Activated CD4-positive, alpha-beta T cell treated with anti-CD3 and anti-CD28 coated beads, Interleukin-2, Interleukin-4, amounts not matched to agents 100 ng/mL and 50 ng/mL, durations not matched to agents 16 hours and 8 hours (primary cell): ENCODE data around the gene ZNF23.

Experiments
- DNase-seq: peaks from one replicate; pipeline ENCODE4 v3.0.0-alpha.2; 2020; ENCODE audit warnings: low spot score

The ZNF23 gene

GRCh38 chr16:71467810-71468209 lies 5.8 kb upstream of the ZNF23 start:
- DNase-seq = peak; percentile 7

DNA sequence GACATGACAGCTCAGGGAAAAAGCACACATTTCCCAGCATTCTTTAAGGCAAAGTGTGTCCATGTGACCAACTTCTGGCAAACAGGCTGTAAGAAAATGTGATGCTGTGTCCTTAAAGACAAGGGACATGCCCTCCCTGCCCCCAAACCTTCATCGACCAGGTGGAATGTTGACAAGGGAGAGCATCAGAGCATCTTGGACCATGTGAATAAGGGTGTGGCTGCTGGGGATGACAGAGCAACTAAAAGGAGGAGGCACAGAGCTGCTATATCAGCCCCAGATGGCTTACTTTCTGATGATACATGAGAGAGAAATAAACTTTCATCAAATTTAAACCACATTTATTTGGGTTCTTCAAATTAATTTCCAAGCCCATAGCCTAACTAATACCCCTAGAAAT lies 2.2 kb upstream of the ZNF23 start:
- no peak for DNase-seq

DNA sequence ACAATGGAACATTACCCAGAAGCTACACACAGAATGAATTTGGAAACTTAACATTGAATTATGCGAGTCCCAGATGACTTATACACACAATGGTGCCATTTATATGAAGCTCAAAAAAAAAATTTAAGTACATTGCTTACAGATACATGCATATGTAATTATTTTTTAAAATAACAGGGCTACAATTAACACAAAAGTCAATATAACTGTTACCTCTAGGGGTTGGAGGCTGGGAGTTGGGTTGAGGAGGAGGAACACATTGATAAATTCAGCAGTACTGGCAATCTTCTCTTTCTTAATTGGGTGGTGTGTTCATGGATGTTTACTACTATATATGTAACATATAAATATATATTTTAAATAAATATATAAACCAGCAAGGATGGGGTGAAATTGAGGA lies 1.1 kb downstream of the ZNF23 start:
- DNase-seq = no peak

GRCh38 chr16:71460236-71460635 lies 1.8 kb downstream of the ZNF23 start:
- no peak for DNase-seq

GRCh38 chr16:71459510-71459909 lies 2.5 kb downstream of the ZNF23 start:
- DNase-seq = no peak

GRCh38 chr16:71456801-71457200 lies 5.2 kb downstream of the ZNF23 start:
- DNase-seq = no peak

DNA sequence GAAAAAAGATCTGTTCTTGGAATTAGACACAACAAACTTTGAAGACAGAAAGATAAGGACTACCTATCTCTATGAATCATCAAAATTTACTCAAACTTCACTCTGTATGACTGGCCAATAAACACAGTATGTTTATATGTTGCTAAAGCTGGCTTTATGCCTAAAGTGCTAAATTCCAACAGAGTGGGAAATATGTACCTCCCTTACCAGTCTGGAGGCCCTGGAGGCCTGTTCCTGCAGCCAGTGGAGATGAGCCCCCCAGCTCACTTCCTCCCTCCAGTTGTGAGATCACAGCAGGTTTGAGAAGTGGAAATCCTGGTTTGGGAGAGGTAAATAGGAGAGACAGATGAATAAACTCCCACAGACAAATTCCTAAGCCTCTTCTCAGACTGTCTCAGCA lies 9.0 kb downstream of the ZNF23 start:
- no peak for DNase-seq

GRCh38 chr16:71449020-71449419 lies 13.0 kb downstream of the ZNF23 start:
- DNase-seq = no peak

GRCh38 chr16:71448274-71448866 lies 13.7 kb downstream of the ZNF23 start:
- no peak for DNase-seq

DNA sequence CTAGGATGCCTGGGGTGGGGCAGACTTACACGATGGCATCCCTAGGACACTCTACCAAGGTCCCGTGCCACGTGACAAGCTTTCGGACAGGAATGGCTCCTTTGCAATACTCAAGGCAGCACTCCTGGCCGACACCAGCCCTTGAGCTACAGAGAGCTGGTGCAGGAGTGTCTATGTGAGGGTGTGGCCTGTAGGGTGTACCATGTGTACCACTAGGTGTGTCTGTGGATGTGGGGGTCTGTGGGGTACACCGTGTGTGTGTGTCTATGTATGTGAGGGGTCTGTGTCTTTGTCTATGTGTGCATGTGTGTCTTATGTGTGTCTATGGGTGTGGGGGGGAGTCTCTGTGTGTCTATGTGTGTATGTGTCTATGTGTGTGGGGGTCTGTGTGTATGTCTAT lies 18.3 kb downstream of the ZNF23 start:
- DNase-seq = no peak

DNA sequence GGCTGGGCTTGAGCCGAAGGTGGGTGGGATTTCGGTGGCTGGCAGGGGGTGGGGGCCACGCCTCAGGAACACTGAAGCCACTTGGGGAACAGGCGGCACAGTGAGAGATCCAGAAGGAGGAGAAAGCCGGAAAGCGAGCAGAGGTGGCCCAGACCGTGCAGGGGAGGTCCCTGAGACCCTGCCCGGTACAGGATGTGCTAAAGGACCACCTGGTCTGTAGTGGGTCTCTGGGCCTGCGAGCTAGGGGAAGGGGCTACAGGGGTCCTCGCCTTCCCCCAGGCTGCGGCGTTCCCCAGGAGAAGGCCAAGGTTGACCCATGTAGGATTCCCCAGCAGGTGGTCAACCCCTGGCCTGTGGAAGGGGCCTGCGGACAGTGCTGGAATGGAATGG lies 20.0 kb downstream of the ZNF23 start, which contains the start of gene TLE7:
TLE7 (minus strand) TSS at position 4 of the 390 bp plus-strand sequence. CDS start 8,730 bp downstream, outside the sequence.
- DNase-seq = no peak

- DNase-seq = no peak
Observed at GRCh38 chr16:71441348-71442050, 20.5 kb downstream of the ZNF23 start.

DNA sequence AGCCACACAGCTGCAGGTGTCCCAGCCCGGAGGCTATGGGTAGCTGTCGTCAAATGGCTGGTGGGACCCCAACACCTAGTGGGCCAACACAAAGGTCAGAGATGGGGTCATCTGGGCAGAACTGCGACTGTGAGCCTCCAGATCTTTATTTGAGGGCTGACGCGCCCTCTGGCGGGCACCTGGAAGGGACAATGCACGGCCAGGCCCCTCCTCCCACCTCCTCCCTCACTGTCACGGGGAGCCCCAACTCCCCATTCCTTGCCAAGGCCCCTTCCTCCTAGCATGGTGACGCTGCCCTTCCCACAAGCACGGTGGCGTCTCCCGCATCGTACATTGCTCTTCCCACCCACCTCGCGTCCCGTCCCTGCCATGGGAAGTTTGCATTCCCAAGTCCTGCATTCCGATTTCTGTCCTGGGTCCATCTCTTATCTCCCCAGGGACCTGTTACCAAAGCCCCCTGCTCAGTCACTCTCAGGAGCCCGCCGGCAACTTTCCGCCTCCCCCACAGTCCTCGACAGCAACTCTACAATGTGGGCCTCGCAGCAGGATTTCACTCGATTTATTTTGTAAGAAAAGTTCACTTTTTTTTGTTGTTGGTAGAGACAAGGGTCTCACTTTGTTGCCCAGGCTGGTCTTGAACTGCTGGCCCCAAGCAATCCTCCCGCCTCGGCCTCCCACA lies 21.2 kb downstream of the ZNF23 start:
- DNase-seq = no peak

GRCh38 chr16:71439523-71439922 lies 22.5 kb downstream of the ZNF23 start:
- no peak for DNase-seq

GRCh38 chr16:71436473-71436872 lies 25.6 kb downstream of the ZNF23 start:
- DNase-seq = no peak

GRCh38 chr16:71432906-71433305 lies 29.1 kb downstream of the ZNF23 start:
- no peak for DNase-seq

DNA sequence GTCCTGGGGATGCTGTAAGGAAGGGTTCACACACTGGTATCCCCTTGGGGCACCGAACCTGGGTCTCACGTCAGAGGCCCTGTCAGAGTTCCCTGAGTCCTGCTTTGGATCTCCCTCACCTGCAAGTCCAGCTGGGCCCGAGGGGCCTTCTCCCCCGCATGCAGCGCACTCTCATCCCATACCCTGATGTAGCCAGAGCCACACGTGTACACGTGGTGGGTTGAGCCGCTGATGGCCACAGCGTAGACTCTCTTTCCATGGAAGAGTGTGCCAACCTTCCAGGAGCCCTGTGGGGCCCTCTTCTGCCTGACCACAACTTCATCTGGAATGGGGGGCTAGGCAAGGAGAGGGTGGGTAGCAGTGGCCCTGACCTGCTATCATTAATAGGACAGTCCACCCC lies 30.1 kb downstream of the ZNF23 start:
- no peak for DNase-seq

- no peak for DNase-seq
Observed at GRCh38 chr16:71431176-71431575, 30.9 kb downstream of the ZNF23 start.

DNA sequence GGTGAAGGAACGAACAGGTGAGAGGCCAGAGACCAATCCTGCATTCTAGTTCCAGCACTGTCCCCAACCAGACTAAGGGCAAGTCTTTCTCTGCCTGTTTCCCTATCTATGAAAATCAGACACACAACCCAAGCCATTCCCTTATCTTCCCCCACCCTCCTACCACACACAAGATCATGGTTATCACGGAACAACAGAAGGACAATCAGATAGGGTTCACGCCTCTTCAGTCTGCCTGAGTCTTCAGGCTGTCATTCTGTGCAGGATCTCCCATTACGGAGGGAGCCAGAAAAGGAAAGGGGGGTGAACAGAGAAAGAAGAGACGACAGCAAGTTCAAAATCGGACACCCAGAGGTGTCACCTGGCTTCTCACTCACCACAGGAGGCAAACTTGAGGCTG lies 31.3 kb downstream of the ZNF23 start:
- no peak for DNase-seq

GRCh38 chr16:71429581-71429980 lies 32.5 kb downstream of the ZNF23 start:
- DNase-seq = no peak

DNA sequence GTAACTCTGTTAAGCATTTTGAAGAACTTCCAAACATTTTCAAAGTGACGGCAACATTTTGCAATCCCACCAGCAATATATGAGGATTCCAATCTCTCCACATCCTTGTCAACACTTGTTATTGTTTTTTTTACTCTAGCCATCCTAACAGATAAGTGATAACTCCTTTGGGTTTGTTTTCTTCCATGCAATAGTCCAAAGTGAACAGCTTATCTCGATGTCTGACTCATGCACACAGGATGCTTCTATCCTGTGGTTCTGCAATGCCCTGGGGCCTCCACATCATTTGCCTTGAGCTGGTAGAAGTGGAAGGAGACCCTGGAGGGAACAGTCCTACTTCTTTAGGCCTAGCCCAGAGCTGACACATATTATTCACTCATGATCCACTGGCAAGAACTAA lies 33.2 kb downstream of the ZNF23 start:
- no peak for DNase-seq

DNA sequence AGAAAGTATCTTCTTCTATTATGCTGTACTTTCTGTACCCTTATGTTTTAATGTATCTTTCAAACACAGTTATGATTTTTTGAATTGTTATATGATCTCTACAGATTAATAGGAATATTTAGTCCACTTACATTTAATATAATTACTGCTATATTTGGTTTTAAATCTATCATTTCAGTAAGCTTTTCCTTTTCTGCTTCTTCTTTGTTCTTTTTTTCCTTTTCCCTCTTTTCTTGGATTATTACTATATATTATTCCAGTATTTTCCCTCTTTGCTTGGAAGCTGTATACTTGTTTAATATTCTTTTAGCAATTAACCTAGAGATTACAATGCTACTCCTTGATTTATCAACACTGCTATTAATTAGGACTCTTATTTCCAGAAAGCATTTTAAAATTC lies 33.7 kb downstream of the ZNF23 start:
- DNase-seq = no peak

- DNase-seq = no peak
Observed at GRCh38 chr16:71426880-71427615, 35.0 kb downstream of the ZNF23 start.
